K562 (cell line): Measurements from ENCODE around the gene PLP2.

Source experiments
- CUX1 ChIP-seq: fragments of 200-800 bp; sonication (Bioruptor generic); IDR thresholded peaks from 2 replicates; pipeline ENCODE4 v1.6.1; 2016; ENCODE audit warnings: missing genetic modification characterization, missing compliant biosample characterization
- E2F8 ChIP-seq: fragments of 450-650 bp; IDR thresholded peaks from 2 replicates; pipeline ENCODE4 v1.7.1; 2018; ENCODE audit warnings: mild to moderate bottlenecking, low read depth; ENCODE audit not compliant: partially characterized antibody
- NFE2L1 ChIP-seq: fragments of 450-650 bp; IDR thresholded peaks from 2 replicates; pipeline ENCODE4 v1.6.1; 2016; ENCODE audit warnings: missing genetic modification characterization, low read depth, mild to moderate bottlenecking, missing compliant biosample characterization, moderate library complexity, borderline replicate concordance
- NFXL1 ChIP-seq: fragments of 450-650 bp; formaldehyde crosslinking; IDR thresholded peaks from 2 replicates; pipeline ENCODE4 v1.4.0; 2021; ENCODE audit warnings: mild to moderate bottlenecking
- POLR2A ChIP-seq: fragments of 450-650 bp; conservative IDR thresholded peaks from 2 replicates; pipeline ENCODE4 v1.6.1; 2016
- RB1 ChIP-seq: fragments of 450-650 bp; IDR thresholded peaks from 2 replicates; pipeline ENCODE4 v1.6.1; 2017; ENCODE audit warnings: low read depth, mild to moderate bottlenecking
- SIN3A ChIP-seq, 2 experiments: fragments of 150-350 bp in 1 of 2; IDR thresholded peaks; 2 replicates each; pipeline ENCODE4 v1.6.1; 2011 to 2016; ENCODE audit warnings: borderline replicate concordance in 2 of 2, low read depth in 2 of 2, low read length in 2 of 2, mild to moderate bottlenecking in 2 of 2, moderate library complexity in 2 of 2; ENCODE audit not compliant: control insufficient read depth in 1 of 2
- ZZZ3 ChIP-seq: fragments of 450-650 bp; IDR thresholded peaks from 2 replicates; pipeline ENCODE4 v1.6.1; 2016; ENCODE audit warnings: antibody characterized with exemption, mild to moderate bottlenecking, moderate library complexity

GRCh38 chrX:49162620-49163019, 9.1 kb upstream of the PLP2 start, which contains the start of gene MAGIX:
- TF ChIP-seq CUX1 (no peak), E2F8 (no peak), POLR2A (no peak), ZZZ3 (no peak), NFXL1 (CRISPR knock-in tag) (no peak), NFE2L1 (tag) (no peak), RB1 (no peak), SIN3A (IDR thresholded peaks at IDR 0.05; ENCODE audit: borderline replicate concordance in 2 of 2, control insufficient read depth in 1 of 2, low read depth in 2 of 2, low read length in 2 of 2) (no peak)
